Activated T-cell treated with anti-CD3 and anti-CD28 coated beads for 4 hours (primary cell): ENCODE data around the gene OR7G3.
A peak's percentile ranks its signal among the peaks of the same experiment; 100 is the strongest.

Experiments used
- DNase-seq: peaks from one replicate; pipeline ENCODE4 v3.0.0-alpha.2; 2020

Gene OR7G3

GRCh38 chr19:9126900-9127405 is at the start of gene OR7G3:
OR7G3 (minus strand) TSS chr19:9126950; CDS start chr19:9126950, 0 bp downstream.
- no peak for DNase-seq

DNA sequence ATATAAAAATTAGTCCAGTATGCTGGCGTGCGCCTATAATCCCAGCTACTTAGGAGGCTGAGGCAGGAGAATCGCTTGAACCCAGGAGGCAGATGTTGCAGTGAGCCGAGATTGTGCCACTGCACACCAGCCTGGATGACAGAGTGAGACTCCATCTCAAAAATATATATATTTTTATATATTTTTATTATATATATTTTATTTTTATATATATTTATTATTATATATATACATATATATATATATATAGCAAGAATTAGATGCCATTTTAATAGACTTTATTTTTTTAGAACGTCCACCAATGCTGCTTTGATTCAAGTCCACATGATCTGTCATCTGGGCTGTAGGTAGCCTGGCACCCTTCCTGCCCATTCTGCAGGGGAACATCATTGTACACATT is 48.6 kb upstream of the OR7G3 start:
- DNase-seq, result no peak

GRCh38 chr19:9171393-9171991 is 44.7 kb upstream of the OR7G3 start:
- no peak for DNase-seq

- DNase-seq, result no peak
These were observed 40.1 kb upstream of the OR7G3 start for GRCh38 chr19:9166846-9167245.

- DNase-seq, result no peak
These were observed 38.5 kb upstream of the OR7G3 start for GRCh38 chr19:9165261-9165660.

DNA sequence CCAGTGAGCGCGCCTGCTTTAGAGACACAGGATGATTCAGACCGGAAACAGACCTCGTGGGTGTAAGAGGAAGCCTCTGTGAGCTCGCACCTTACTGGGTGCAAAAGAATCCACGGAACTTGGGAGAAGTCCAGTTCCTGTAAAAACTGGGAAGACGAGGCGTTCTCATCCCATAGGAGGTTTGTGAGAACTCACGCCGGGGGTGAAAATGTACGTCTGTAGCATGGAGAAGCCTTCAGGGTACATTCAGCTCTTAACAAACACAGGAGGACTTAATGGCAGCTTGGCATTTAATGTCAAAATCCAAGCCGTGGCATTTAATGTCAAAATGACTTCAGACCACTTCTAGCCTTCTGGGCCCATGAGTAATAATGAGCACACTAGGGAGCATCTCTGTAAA is 34.7 kb upstream of the OR7G3 start:
- no peak for DNase-seq

GRCh38 chr19:9159891-9160290 is 33.1 kb upstream of the OR7G3 start:
- no peak for DNase-seq

DNA sequence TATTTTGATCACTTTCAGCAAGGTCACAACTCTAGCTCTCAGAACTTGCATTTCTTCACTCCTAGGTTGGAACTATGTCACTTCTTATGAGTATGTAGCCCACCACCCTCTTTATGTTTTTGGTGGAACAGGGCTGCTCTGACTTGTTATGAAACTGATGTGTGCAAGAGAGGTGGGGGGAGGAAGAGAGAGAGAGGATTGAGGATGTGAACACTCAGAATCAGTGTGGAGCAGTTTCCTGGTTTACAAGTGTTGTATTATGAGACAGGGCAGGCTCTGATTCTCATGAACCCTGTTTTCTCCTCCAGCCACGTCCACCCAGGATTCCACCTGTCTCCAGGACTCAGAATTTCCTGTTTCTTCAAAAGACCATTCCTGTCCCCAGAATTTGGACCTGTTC is 29.6 kb upstream of the OR7G3 start:
- no peak for DNase-seq

DNA sequence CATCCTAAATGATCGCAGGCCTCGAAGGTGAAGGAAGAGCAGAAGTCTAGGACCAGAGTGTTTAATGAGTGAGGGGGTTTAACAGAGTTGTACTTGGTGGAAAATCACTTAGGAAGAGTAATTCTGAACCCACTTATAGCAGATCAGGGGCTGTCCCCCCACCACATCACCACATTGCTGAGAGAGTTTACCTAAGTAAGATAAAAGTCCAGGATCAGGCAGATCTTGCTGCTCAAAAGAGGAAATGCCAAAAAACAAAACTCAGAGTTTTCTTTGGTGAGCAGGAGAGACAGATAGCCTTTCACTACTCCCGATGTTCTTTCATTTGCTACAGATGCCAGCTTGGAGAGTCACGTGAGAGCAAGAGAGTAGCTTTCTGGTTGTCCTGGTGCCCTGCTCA is 28.8 kb upstream of the OR7G3 start:
- DNase-seq, result no peak

DNA sequence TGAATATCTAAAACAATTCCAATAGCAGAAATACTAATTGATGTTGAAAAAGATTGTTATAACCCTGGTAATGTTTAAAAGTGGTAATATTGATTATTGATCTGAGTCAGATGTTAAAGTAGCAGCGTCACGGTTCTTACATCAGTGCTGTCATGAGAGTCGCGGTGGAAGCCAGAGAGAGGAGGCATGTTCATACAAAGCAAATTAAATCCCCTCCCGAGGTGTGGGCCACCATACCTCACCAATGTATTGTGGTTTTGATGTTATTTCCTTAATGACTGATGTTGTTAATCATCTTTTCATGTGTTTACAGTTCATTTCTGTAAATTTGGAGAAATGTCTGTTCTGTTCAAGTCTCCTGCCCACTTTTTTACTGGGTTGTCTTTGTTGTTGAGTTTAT is 24.6 kb upstream of the OR7G3 start:
- DNase-seq, result no peak

- DNase-seq, result no peak
These were observed 23.9 kb upstream of the OR7G3 start for GRCh38 chr19:9150650-9151049.

DNA sequence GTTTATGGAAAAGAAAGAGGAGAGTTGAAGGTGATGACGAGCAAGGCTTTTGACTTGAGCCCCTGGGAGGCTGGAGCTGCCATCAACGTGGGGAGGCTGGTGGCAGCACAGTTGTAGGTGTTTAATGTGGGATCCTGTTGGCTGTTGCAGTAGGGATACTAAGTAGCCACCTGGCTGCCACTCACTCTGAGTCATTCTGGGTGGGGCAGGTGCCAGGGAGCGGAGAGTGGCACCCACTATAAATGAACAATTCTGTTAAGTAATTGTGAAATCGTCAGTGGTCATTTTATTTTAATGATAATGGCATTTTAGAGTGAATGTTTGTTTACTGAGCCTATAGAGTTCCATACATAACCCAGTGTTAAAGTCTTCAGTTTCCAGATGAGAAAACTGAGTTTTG is 23.2 kb upstream of the OR7G3 start:
- DNase-seq, result no peak

DNA sequence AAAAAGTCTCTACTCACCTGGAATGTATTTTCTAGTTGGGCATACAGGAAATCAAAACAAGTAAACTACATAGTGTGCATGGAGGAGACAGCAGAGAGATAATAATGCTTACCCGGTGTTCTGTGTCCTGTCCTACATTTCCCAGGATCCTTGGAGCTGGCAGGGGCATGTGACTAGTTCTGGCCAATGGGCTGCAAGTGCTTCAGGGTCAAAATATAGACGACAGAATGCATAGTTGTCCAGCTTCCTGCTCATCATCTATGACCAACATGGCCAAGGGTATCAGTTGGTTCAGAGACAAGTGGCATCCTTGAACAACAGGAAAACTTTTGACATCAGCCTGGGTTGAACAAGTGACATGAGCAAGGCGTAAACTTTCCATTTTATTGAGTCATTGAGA is 21.9 kb upstream of the OR7G3 start:
- DNase-seq, result no peak

- DNase-seq, result no peak
These were observed 20.1 kb upstream of the OR7G3 start for GRCh38 chr19:9146882-9147281.

GRCh38 chr19:9144920-9145319 is 18.2 kb upstream of the OR7G3 start:
- no peak for DNase-seq

DNA sequence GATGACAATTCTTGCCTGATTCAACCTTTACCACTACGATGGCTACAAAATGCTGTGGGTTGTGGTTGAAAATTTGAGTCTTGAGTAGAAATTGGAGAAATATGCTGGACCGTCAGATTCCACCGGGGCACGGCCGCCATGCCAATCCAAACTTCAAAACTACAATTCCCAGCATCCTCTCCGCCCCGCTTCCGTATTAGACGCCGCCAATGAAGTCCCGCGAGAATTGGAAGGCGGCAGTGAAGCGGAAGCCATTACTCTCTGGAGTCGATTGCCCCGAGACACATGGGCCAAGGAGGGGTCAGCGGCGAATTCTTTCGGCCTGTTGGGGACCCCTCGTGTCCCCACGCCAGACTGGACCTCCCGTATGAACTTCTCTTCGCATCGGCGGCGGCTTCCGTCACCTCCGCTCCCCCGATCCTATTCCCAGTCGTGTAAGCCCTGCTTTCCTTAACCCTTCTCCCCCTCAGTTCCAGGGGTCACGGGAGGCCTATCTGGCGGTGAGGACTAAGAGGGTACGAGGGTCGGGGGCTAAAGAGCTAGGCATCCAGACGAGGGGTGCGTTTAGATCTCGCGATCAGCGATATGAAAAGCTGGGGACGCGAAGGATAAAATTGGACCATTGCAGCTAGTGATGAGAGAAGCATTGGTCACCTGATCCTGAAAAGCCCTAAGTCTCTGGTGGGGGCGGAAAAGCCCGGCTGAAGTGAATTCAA is 13.6 kb upstream of the OR7G3 start, which contains the start of gene ZNF317:
ZNF317 (plus strand) TSS at position 239 of the 716 bp plus-strand sequence. CDS start 15,620 bp downstream, outside the sequence.
- peak; percentile 87 for DNase-seq

DNA sequence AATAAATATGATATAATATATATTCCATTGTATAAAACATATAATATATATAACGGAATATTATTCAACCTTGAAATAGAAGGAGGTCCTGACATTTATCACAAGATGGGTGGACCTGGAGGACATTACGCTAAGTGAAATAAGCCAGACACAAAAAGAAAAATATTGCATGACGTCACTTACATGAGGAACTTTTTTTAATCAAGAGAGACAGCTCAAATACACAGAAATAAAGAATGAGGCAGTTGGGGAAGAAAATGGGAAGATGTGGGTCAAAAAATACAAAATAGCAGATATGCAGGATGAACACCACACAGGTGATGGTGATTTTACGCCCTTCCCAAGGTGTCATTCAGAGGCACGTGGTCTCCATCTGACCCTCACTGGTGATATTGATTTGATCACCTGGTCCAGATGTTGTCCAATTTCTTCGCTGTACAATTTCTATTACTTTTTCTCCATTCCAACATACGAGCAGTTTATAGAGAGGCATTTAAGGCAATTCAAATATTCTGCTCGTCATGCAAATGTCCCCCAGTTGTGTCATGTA is 12.9 kb upstream of the OR7G3 start:
- DNase-seq, result no peak

DNA sequence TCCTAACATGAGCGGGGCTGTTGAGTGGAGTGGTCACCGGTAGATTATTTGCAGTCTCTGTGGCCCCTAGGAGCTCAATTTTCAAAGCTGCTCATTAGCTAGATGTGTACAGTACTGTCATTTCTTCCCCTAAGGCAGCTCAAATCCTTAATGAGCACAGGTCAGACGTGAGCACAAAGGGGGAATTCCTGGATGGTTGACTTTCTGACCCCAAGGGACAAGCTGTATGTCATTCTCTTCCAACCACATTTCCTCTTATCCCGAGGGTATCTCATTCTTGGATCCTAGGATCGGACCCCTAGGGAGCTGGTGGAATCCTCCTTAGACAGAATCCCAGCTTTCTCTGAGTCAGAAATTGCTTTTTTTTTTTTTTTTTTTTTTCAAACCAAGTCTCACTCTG is 5.7 kb upstream of the OR7G3 start:
- DNase-seq, result no peak

- no peak for DNase-seq
These were observed 4.2 kb upstream of the OR7G3 start for GRCh38 chr19:9130965-9131364.

GRCh38 chr19:9128171-9128570 is 1.4 kb upstream of the OR7G3 start:
- no peak for DNase-seq

DNA sequence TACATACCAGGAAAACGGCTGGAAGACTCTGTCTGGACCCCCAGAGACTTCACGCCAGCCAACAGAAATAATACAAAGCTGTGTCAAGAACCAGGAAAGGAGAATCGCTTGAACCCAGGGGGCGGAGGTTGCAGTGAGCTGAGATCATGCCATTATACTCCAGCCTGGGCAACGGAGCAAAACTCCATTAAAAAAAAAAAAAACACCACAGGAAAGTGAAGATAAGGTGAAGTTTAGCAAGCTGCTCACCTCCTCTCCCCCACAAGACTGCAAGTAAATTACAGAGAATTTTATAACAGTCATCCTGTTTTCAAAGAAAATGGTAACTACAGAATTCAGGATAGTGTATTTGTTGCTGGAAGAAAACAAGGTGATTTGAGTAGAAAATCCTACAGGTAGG is 10.2 kb downstream of the OR7G3 start:
- DNase-seq, result no peak

DNA sequence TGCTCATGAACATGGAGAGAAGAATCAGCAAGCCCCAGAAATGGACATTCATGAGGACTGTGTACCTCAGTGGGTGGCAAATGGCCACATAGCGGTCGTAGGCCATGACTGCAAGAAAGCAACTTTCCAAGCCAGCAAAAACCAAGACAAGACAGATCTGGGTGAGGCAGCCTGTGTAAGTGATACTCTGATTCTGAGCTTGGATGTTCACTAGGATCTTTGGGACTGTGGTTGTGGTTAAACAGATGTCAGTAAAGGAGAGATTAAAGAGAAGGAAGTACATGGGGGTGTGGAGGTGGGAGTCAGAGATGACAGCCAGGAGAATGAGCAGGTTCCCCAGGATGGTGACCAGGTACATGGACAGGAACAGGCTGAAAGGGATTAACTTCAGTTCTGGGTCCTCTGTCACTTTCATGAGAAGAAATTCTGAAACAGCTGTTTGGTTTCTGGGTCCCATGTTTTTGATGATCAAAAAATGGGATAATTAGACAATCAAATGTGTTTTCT is 11.4 kb downstream of the OR7G3 start, which contains the start of gene OR7G1:
OR7G1 (minus strand) TSS at position 457 of the 507 bp plus-strand sequence; CDS start at position 457, 0 bp downstream.
- DNase-seq, result no peak

GRCh38 chr19:9109959-9110358 is 16.8 kb downstream of the OR7G3 start:
- no peak for DNase-seq

DNA sequence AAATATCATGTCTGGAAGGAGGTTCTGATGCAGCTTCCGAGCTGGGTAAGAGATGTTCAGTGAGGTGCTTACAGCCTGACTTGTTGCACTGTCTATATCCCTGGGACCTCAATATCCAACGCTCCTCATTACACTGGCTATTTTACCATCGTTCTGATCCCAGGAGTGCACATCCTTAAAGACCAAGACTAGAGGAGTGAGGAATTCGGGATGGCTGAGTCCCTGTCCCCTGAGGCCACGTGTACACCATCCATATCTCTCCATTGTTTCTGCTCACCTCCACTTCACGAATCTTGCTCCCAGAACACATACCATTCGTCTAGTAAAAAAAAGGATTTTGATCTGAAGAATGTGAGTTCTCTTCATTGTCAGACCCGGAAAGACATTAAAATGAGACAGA is 19.4 kb downstream of the OR7G3 start, which contains the start of gene OR7G2:
OR7G2 (minus strand) TSS at position 101 of the 400 bp plus-strand sequence. CDS start 4,232 bp downstream, outside the sequence.
- no peak for DNase-seq
